Left ventricle myocardium inferior (tissue), 1 donor: ENCODE measurements around the gene GTF2IRD1. TPM values are rescaled to one million over a fixed set of nuclear protein-coding genes. Genes with fewer than 3 reads are reported as not detected.
"Not testable (repeated sequence)": the region's sequence is repeated elsewhere in the genome, so short reads cannot be mapped to it uniquely, and the experiment has no call there.

ENCODE experiments used
- DNase-seq: peaks from one replicate; pipeline ENCODE4 v3.0.0-alpha.2; 2020
- H3K27ac ChIP-seq: fragments of 200-600 bp; replicated peaks from 2 replicates; pipeline ENCODE4 v1.8.0; 2021
- H3K27me3 ChIP-seq: fragments of 200-600 bp; 2 replicates; pipeline ENCODE4 v1.8.0; 2021; ENCODE audit warnings: low read depth
- H3K36me3 ChIP-seq: fragments of 200-600 bp; 2 replicates; pipeline ENCODE4 v1.8.0; 2021
- H3K4me1 ChIP-seq: fragments of 200-600 bp; 2 replicates; pipeline ENCODE4 v1.8.0; 2021
- H3K4me3 ChIP-seq: fragments of 200-600 bp; 2 replicates; pipeline ENCODE4 v1.8.0; 2021; ENCODE audit warnings: mild to moderate bottlenecking, moderate library complexity
- H3K9me3 ChIP-seq: fragments of 200-600 bp; replicated peaks from 2 replicates; pipeline ENCODE4 v1.8.0; 2021
- CTCF ChIP-seq: fragments of 200-600 bp; IDR thresholded peaks from 2 replicates; pipeline ENCODE4 v1.8.0; 2021; ENCODE audit warnings: antibody characterized with exemption, mild to moderate bottlenecking, borderline replicate concordance
- intact Hi-C: fragments of 100-400 bp; cut with micrococcal nuclease; formaldehyde crosslinking; loops from one replicate; pipeline ENCODE4 v1.11.0; 2022
- total RNA-seq: library from RNA; stranded (reverse); fragmentation: NEBNext Ultra II Directional; extraction: Animal tissue kit (Norgen Biotek cat#: 25700); gene quantifications from one replicate; pipeline ENCODE4 v1.2.1, GENCODE V29; 2021
- donor health status: DM: no; HTN: yes; CAD: no; lungs with severe emphysema.

GTF2IRD1 gene
- total RNA-seq, 1 donor from 2014 or later = 15.8 TPM

GRCh38 chr7:74485611-74486010 is 31.9 kb downstream of the GTF2IRD1 start:
- no peak overlapping the region for H3K4me3 ChIP-seq
- no peak overlapping the region for H3K27ac ChIP-seq
- no peaks in the 10 kb centered on the region for H3K9me3 ChIP-seq
- intact Hi-C loops = no loop called here
- no peak for TF ChIP-seq CTCF
- H3K27me3 ChIP-seq = no peaks in the 10 kb centered on the region
- peaks cover 37% of the 10 kb centered on the region for H3K4me1 ChIP-seq
- no peak for DNase-seq
- H3K36me3 ChIP-seq = no peaks in the 10 kb centered on the region

- H3K27me3 ChIP-seq, H3K9me3 ChIP-seq, DNase-seq, H3K36me3 ChIP-seq, H3K4me3 ChIP-seq, intact Hi-C loops, H3K27ac ChIP-seq: not testable (repeated sequence)
- H3K4me1 ChIP-seq = peaks cover 10% of the 10 kb centered on the region
These were observed 34.9 kb downstream of the GTF2IRD1 start for GRCh38 chr7:74488518-74489030.

GRCh38 chr7:74489997-74490945 is 36.6 kb downstream of the GTF2IRD1 start:
- Histone ChIP-seq H3K4me1 (peaks cover 6% of the 10 kb centered on the region), H3K9me3 (peaks cover 9% of the 10 kb centered on the region), H3K27me3 (no peaks in the 10 kb centered on the region), H3K36me3 (peaks cover 7% of the 10 kb centered on the region), H3K4me3 (no peak overlapping the region), H3K27ac (no peak overlapping the region)
- DNase-seq = no peak
- no peak for TF ChIP-seq CTCF
- intact Hi-C loops = no loop called here

GRCh38 chr7:74491490-74491889 is 37.8 kb downstream of the GTF2IRD1 start:
- H3K4me3 ChIP-seq, intact Hi-C loops, H3K36me3 ChIP-seq, H3K27ac ChIP-seq, H3K9me3 ChIP-seq, DNase-seq, H3K27me3 ChIP-seq: not testable (repeated sequence)
- H3K4me1 ChIP-seq = peaks cover 15% of the 10 kb centered on the region

- Histone ChIP-seq H3K36me3 (peaks cover 7% of the 10 kb centered on the region), H3K27ac (no peak overlapping the region), H3K27me3 (no peaks in the 10 kb centered on the region), H3K9me3 (peaks cover 9% of the 10 kb centered on the region), H3K4me1 (peaks cover 25% of the 10 kb centered on the region), H3K4me3 (no peak overlapping the region)
- no peak for DNase-seq
- intact Hi-C loops = no loop called here
- no peak for TF ChIP-seq CTCF
These were observed 39.6 kb downstream of the GTF2IRD1 start for GRCh38 chr7:74493295-74493694.

- intact Hi-C loops = no loop called here
- Histone ChIP-seq H3K4me3 (no peak overlapping the region), H3K4me1 (peaks cover 33% of the 10 kb centered on the region), H3K9me3 (peaks cover 9% of the 10 kb centered on the region), H3K27me3 (no peaks in the 10 kb centered on the region), H3K27ac (no peak overlapping the region), H3K36me3 (peaks cover 7% of the 10 kb centered on the region)
- TF ChIP-seq CTCF = no peak
- DNase-seq = no peak
These were observed 40.4 kb downstream of the GTF2IRD1 start for GRCh38 chr7:74494076-74494548.
